Limb (tissue), 2 donors: ENCODE measurements around the gene CCDC146.
"Not testable (repeated sequence)": the region's sequence is repeated elsewhere in the genome, so short reads cannot be mapped to it uniquely, and the experiment has no call there.

Experiments
- DNase-seq, 2 donors: peaks; one replicate each; pipeline ENCODE4 v3.0.0-alpha.2; 2016; ENCODE audit errors: extremely low spot score in 2 of 2

CCDC146 gene

GRCh38 chr7:77200542-77200941 lies 78.1 kb downstream of the CCDC146 start:
- no peak for DNase-seq

- no peak for DNase-seq
Observed at GRCh38 chr7:77202481-77202976, 80.1 kb downstream of the CCDC146 start.

- no peak for DNase-seq
Observed at GRCh38 chr7:77205706-77206105, 83.3 kb downstream of the CCDC146 start.

- DNase-seq, result no peak
Observed at GRCh38 chr7:77208416-77208815, 86.0 kb downstream of the CCDC146 start.

DNA sequence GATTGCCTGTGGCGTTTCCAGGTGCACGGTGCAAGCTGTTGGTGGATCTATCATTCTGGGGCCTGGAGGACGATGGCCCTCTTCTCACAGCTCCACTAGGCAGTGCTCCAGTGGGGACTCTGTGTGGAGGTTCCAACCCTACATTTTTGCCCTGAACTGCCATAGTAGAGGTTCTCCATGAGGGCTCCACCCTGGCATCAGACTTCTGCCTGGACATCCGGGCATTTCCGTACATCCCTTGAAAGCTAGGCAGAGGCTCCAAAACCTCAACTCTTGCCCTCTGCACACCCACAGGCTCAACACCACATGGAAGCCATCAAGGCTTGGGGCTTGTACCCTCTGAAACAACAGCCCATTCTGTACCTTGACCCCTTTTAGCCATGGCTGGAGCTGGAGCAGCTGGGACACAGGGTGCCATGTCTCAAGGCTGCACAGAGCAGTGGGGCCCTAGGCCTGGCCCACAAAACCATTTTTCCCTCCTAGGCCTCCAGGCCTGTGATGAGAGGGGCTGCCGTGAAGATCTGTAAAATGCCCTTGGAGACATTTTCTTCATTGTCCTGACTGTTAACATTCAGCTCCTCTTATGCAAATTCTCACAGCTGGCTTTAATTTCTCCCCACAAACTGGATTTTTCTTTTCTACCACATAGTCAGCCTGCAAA lies 87.2 kb downstream of the CCDC146 start:
- no peak for DNase-seq

DNA sequence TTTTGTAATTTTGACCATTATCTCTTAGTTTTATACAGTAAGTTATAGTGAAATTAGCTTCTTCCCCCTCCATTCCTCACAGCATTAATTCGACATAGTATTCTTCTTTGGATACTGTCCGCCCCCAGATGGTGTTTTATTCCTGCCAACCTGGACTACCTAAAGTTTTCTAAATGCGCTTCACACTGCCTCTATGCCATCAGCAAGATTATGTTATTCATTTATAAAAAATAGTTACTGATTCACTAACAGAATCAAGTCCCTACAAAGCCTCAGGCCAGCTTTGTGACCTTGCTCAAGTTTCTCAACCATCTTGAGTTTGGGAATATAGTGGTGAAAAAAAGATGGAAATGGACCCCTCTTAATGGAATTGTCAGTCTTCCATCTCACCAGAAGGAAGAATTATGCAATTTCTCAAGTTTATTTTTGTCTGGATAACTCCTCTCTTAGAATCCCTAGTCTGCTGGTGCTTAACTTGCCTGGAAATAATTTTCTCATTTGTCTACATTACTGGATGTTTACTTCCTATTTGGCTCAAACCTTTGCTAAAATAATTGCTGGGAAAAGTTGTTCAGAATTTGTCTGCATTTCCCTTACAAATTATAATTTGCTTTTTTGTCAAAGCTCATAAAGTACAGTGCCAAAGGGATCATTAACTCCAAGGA lies 93.9 kb downstream of the CCDC146 start:
- no peak for DNase-seq

DNA sequence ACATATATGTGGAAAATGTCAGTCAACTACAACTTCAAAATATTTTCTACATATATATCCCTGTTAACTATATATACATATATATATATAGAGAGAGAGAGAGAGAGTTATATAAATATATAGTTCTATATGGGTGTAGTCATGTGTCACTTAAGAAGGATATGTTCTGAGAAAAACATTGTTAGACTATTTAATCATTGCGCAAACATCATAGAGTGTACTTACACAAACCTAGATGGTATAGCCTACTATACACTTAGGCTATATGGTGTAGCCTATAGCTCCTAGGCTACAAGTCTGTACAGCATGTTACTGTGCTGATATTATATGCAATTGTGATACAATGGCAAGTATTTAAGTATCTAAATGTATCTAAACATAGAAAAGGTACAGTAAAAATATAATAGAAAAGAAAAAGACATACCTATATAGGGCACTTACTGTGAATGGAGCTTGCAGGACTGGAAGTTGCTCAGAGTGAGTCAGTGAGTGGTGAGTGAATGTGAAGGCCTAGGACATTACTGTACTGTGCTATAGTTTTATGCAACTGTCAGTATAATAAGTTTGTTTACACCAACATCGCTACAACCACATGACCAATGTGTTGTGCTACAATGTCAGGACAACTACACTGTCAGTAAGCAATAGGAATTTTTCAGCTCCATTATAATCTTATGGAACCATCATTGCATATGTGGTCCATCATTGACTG lies 95.2 kb downstream of the CCDC146 start:
- no peak for DNase-seq

DNA sequence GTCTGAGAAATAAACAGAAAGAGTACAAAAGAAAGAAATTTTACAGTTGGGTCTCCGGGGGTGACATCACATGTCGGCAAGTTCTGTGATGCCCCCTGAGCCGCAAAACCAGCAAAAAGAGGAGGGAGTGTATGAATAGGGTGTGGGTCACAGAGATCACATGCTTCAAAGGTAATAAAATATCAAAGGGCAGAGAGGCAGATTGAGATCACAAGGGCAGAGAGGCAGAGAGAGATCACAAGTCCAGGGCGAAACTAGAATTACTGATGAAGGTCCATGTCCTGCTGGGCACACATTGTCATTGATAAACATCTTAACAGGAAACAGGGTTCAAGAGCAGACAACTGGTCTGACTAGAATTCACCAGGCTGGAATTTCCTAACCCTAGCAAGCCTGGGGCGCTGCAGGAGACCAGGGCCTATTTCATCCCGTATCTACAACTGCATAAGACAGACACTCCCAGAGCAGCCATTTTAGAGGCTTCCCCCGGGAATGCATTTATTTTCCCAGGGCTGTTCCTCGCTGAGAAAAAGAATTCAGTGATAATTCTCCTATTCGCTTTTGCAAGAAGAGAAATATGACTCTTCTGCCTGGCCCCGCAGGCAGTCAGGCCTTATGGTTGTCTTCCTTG lies 97.4 kb downstream of the CCDC146 start:
- not testable (repeated sequence) for DNase-seq

DNA sequence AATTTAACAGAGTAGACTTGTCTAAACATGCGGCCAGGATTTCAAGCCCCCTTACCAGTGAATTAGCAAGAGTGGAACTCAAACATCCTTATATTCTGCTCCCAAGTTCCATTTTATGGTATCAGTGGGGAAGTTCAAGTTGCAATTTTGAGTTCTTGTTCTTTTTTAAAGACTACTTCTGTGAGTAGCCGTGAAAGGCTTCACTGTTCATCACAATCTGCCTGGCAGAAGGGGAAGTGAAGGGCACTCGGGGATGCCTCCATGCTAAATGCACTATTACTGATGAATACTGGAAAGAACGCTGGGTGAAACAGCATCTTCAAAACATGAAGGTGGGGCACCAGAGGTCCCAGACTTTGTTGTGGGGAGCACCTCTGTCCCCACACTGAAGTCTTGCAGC lies 99.7 kb downstream of the CCDC146 start:
- no peak for DNase-seq

- no peak for DNase-seq
Observed at GRCh38 chr7:77222819-77223218, 100.4 kb downstream of the CCDC146 start.

DNA sequence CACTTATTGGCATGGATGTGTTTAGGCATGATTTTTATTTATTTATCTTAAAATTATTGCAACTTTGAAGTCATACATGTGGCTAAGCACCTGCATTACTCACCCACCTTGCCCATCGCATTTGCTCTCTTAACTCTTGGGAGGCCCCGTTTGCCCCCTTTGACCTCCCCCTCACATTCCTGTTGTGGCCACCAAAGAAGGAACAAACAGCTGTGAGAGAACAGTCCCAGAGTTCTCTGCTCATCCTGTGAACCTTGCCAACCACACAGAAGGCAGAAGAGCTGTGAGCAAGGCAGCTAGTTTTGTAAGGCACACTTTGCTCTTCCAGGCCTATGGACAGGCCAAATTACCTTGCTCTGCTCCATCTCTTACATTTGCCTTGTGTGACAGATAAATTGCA lies 100.8 kb downstream of the CCDC146 start:
- no peak for DNase-seq

DNA sequence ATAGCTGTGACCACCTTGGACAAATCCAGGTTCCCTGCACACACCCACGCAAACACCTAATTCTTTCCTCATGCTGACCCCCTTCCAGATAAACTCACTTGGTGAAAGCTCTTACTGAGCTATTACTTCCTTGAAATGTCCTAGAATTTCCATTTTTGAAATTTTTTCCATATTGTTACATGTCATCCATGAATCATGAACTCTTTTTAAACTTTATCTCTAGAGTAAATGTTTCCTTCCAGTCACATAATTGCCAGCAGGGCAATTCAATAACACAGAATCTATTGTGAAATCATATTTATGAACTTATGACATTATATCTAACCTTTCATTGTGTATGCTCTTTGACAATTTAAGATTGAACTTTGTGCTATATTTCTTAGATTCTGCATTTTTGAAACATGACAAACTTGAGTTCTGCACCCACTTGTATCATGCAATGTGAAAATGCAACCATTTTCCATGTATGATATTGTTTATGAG lies 104.0 kb downstream of the CCDC146 start:
- DNase-seq, result no peak

- DNase-seq, result not testable (repeated sequence)
Observed at GRCh38 chr7:77228795-77229194, 106.4 kb downstream of the CCDC146 start.

DNA sequence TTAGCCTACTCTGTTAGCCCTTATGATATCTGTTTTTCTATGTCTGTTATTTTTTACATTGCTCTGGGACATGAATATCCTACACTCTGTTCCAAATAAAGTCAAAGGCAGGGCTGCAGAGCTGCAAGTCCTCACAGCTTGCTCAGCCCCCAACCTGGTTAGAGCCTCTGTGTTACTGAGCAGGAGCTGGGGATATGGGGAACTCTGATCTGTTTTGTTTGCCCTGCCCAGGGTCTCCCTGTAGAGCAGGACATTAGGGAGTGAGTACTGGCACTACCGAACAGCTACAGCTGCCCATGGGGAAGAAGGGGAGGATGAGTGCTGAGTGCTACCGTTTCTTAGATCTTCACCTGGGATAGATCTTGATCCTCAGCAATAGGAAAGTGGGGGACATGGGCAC lies 110.1 kb downstream of the CCDC146 start:
- DNase-seq, result no peak

- no peak for DNase-seq
Observed at GRCh38 chr7:77235276-77235675, 112.9 kb downstream of the CCDC146 start.

DNA sequence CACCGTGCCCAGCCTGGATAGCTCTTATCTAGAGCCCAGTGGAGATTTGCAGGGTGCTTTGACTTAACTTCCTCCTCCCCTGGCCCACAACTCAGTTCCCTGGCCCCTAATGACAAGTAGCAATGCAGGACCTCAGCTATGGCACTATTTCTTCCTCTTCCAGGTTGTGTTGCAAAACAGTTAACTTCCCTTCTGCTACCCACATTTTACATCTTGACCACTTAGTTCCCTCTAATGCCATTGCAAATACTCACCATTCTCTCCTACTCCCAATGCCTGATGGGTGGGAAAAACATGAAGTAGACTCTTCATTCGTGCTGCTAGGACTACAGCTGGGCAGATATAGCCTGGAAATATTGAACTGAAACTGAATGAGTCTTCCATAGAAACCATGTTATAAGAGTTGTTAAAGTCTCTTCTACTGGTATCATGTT lies 116.3 kb downstream of the CCDC146 start:
- DNase-seq, result no peak

DNA sequence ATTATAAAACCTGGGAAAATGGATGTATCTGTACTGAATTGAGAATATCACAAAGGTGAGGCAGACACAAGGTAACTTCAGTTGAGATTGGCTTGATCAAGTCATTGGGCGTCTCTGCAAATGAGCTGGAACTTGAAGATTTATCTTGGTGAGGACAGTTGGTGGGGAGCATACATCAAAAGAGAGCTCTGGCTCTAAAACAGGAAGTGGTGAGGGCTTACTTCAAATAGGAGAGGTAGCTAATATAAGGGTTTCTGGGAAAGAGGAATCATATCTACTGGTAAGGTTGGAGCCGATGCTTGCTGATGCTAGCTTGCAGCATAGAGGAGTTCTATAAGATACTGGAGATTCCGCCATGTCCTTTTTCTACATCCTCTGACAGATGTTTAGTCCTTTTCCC lies 117.1 kb downstream of the CCDC146 start:
- no peak for DNase-seq

- no peak for DNase-seq
Observed at GRCh38 chr7:77242068-77242467, 119.7 kb downstream of the CCDC146 start.

GRCh38 chr7:77242554-77242953 lies 120.1 kb downstream of the CCDC146 start:
- DNase-seq, result no peak

GRCh38 chr7:77244222-77244934 lies 122.0 kb downstream of the CCDC146 start:
- DNase-seq, result no peak
